HG03175 (cell line): ENCODE results near the gene SHLD1.
"Not testable (repeated sequence)": the region's sequence is repeated elsewhere in the genome, so short reads cannot be mapped to it uniquely, and the experiment has no call there.

Experiments used
- ATAC-seq: cut with Tn5 transposase; IDR thresholded peaks from one replicate; pipeline ENCODE4 v1.9.1; 2021; ENCODE audit warnings: mild to moderate bottlenecking, moderate library complexity; ENCODE audit not compliant: unreplicated experiment

The SHLD1 gene

GRCh38 chr20:5735845-5736510, 14.2 kb upstream of the SHLD1 start:
- ATAC-seq = no peak

- no peak for ATAC-seq
These were observed 12.6 kb upstream of the SHLD1 start for GRCh38 chr20:5737619-5737953.

GRCh38 chr20:5737966-5738365, 12.2 kb upstream of the SHLD1 start:
- no peak for ATAC-seq

- not testable (repeated sequence) for ATAC-seq
These were observed 9.6 kb upstream of the SHLD1 start for GRCh38 chr20:5740643-5741042.

- no peak for ATAC-seq
These were observed 9.1 kb upstream of the SHLD1 start for GRCh38 chr20:5741089-5741488.

- no peak for ATAC-seq
These were observed 8.2 kb upstream of the SHLD1 start for GRCh38 chr20:5742041-5742440.

- no peak for ATAC-seq
These were observed 4.7 kb upstream of the SHLD1 start for GRCh38 chr20:5745416-5746030.

GRCh38 chr20:5746064-5746463, 4.1 kb upstream of the SHLD1 start:
- ATAC-seq = no peak

- no peak for ATAC-seq
These were observed 2.0 kb upstream of the SHLD1 start for GRCh38 chr20:5748246-5748645.

- not testable (repeated sequence) for ATAC-seq
These were observed 669 bp upstream of the SHLD1 start for GRCh38 chr20:5749512-5749951.

GRCh38 chr20:5751856-5752255, 1.7 kb downstream of the SHLD1 start:
- no peak for ATAC-seq

GRCh38 chr20:5753814-5754213, 3.6 kb downstream of the SHLD1 start:
- ATAC-seq = no peak

- ATAC-seq = no peak
These were observed 7.7 kb downstream of the SHLD1 start for GRCh38 chr20:5757949-5758348.

GRCh38 chr20:5766085-5766764, 16.0 kb downstream of the SHLD1 start:
- no peak for ATAC-seq

- no peak for ATAC-seq
These were observed 17.4 kb downstream of the SHLD1 start for GRCh38 chr20:5767493-5768098.

GRCh38 chr20:5770231-5770986, 20.2 kb downstream of the SHLD1 start:
- ATAC-seq = no peak

GRCh38 chr20:5770987-5771318, 20.8 kb downstream of the SHLD1 start:
- ATAC-seq = no peak

- ATAC-seq = no peak
These were observed 22.5 kb downstream of the SHLD1 start for GRCh38 chr20:5772704-5773103.

GRCh38 chr20:5773589-5773988, 23.4 kb downstream of the SHLD1 start:
- ATAC-seq = no peak

GRCh38 chr20:5776077-5776476, 25.9 kb downstream of the SHLD1 start:
- no peak for ATAC-seq
